ENCODE results near the gene CTBP2.

The CTBP2 gene

DNA sequence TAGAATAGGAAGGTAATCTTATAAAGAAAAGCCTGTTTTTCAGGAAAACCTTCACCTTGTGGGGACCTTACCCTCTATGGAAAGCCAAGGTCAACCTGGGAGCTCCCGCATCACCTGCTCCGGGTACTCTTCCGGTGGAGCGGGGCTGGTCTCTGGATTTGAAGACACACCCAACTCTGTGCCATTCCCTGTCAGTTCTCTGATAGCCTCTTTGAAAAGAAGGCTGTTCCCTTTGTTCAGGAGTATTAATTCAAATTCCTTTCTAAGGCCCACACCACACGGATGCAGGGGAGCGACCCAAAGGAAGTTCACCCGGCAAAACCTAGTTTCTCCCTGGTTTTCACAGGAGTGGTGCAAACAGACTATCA, 10.7 kb downstream of the CTBP2 start:
- no peak for DNase-seq (ENCODE audit: low read depth)
- H3K4me3 ChIP-seq (ENCODE audit: control insufficient read depth, low read depth, low read length): no peak overlapping the region
- TF ChIP-seq, protein P1, sequence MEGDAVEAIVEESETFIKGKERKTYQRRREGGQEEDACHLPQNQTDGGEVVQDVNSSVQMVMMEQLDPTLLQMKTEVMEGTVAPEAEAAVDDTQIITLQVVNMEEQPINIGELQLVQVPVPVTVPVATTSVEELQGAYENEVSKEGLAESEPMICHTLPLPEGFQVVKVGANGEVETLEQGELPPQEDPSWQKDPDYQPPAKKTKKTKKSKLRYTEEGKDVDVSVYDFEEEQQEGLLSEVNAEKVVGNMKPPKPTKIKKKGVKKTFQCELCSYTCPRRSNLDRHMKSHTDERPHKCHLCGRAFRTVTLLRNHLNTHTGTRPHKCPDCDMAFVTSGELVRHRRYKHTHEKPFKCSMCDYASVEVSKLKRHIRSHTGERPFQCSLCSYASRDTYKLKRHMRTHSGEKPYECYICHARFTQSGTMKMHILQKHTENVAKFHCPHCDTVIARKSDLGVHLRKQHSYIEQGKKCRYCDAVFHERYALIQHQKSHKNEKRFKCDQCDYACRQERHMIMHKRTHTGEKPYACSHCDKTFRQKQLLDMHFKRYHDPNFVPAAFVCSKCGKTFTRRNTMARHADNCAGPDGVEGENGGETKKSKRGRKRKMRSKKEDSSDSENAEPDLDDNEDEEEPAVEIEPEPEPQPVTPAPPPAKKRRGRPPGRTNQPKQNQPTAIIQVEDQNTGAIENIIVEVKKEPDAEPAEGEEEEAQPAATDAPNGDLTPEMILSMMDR (IDR thresholded peaks at IDR 0.05; ENCODE audit: control insufficient read depth, insufficient read depth, low read depth, low read length, missing control alignments): no peak

DNA sequence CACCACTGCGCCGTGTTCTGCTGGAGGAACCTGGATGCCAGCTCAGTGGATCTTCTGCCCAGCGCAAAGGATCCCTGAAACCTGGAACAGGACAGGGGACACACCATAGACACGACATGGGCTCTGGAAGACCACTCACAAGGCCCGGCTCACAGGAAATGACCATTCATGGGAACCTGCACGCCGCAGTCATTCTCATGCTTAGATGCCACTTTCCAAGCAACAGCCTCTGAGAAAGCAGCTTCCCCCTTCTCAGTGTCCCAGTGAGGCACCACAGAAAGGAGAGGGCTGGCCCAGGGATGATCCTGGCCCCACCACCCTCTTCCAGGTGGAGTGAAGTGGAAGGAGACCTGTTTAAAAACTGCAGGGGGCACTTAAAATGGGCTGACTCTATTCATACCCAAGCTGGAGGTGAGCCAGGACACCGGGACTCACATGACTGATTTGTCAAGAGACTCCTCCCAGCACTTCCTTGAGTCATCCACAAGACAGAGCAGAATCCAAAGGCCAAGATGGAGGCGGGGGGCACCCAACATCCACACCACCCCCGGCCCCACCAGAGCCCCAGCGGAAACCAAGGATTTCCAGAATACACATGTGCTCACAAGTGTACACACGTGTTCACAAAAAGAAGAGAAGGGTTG, 11.2 kb downstream of the CTBP2 start:
- no peak overlapping the region for H3K4me3 ChIP-seq (ENCODE audit: control insufficient read depth, low read depth, low read length)
- no peak for DNase-seq (ENCODE audit: low read depth)
- TF ChIP-seq, protein P1 (IDR thresholded peaks at IDR 0.05; ENCODE audit: control insufficient read depth, insufficient read depth, low read depth, low read length, missing control alignments): no peak

DNA sequence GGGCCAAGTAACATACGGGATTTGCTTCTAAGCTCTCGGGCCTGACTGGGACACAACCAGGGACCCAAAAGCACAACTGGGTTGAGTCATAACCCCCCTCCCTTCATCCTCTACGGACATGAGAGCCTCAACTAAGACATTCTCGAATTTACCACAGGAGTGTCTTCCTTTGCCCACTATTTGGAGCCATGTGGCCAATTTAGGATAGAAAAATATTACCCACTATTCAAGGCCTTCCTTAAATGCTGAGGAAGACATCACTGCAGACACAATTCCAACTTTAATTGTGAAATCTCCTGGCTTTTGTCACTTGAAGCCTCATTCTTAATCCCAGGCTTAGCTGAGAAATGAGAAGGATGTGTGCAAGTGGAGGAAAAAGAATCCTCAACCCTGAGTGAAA, 11.8 kb downstream of the CTBP2 start:
- H3K4me3 ChIP-seq (ENCODE audit: control insufficient read depth, low read depth, low read length): no peak overlapping the region
- no peak for DNase-seq (ENCODE audit: low read depth)
- TF ChIP-seq, protein P1 (IDR thresholded peaks at IDR 0.05; ENCODE audit: control insufficient read depth, insufficient read depth, low read depth, low read length, missing control alignments): no peak

DNA sequence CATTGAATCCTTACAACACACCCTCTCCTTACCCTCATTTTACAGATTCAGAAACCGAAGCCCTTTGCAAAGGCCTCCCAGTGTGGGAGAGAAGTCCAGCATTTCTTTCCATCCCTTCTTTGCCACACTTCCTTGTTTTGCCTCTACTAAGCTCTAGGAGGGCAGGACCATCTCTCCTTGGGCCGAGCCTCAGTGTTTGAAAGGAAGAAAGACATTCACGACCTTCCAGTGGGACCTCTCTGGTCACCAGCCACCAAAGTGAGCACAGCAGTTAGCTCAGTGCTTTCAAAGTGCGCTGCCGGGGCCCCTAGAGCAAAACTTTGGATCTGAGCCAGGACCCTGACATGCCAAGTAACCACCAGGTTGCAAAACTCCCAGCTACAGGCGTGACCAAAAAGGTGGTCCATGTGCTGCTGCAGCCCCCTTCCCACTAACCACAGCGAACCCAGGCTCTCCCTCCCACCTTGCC, 12.4 kb downstream of the CTBP2 start:
- TF ChIP-seq, protein P1 (IDR thresholded peaks at IDR 0.05; ENCODE audit: control insufficient read depth, insufficient read depth, low read depth, low read length, missing control alignments): no peak
- DNase-seq (ENCODE audit: low read depth): no peak
- no peak overlapping the region for H3K4me3 ChIP-seq (ENCODE audit: control insufficient read depth, low read depth, low read length)

DNA sequence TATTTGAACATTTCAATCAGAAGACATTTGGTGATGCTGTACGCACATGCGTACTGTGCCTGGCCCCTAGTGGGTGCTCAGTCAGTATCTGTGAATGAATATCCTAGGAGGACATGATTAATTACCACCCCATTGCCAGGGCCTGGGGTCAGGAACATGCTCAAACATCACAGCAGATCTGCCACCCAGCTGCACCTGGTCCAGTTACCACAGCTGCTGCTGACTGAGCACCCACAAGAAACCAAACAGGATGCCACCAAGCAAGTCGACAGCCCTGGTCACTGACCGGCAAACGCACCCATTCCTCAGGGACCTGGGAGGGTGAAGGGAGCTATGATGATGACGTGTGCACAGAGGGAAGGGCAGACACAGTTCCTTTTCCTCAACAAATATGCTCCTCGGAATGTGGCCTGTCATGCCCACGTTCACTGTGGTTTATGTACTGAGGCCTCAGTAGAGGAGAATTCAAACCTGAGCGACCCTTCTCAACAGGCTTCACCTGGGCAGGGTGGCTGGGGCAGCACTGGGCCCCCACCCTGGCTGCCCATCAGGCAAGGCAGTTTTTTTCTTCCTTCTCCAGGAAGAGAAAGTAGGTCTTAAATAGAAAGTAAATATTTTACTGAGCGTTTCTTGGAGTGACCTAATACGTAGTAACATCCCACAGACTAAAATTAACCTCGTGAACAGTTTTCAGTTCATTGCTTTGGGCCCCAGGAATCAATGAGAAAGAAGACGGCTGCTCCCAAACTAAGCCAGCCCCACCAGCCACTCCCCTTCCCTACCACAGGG, 13.4 kb downstream of the CTBP2 start:
- TF ChIP-seq, protein P1 (IDR thresholded peaks at IDR 0.05; ENCODE audit: control insufficient read depth, insufficient read depth, low read depth, low read length, missing control alignments): no peak
- no peak for DNase-seq (ENCODE audit: low read depth)
- no peak overlapping the region for H3K4me3 ChIP-seq (ENCODE audit: control insufficient read depth, low read depth, low read length)

DNA sequence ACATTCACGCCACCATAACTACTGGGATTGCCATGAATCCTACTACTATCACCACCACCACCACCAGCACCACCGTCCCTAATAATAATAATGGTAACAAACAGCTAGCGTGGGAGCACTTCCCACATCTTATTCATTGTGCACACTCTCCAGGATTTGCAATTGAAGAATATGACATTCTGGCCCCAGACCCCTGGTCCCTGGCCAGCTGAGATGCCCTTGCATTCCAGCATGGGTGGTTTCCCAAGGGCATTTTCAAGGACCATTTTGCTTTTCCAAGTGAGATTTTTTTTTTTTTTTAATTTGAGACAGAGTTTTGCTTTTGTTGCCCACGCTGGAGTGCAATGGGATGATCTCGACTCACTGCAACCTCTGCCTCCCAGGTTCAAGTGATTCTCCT, 14.7 kb downstream of the CTBP2 start:
- TF ChIP-seq, protein P1 (IDR thresholded peaks at IDR 0.05; ENCODE audit: control insufficient read depth, insufficient read depth, low read depth, low read length, missing control alignments): no peak
- DNase-seq (ENCODE audit: low read depth): no peak
- H3K4me3 ChIP-seq (ENCODE audit: control insufficient read depth, low read depth, low read length): no peak overlapping the region
